ENCODE data around the gene GFER.

DNA sequence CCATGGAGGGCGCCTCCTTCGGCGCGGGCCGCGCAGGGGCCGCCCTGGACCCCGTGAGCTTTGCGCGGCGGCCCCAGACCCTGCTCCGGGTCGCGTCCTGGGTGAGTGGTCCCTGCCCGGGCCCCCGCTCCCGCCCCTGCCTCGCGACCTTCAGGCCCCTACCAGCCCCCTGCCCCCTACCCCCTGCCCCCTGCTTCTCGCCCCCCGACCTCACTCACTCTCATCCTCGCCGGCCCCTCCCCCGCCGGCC lies 6.0 kb downstream of the GFER start:
- TF ChIP-seq MYC (IDR thresholded peaks at IDR 0.05; ENCODE audit: low read depth, low read length) (no peak), MYC (CRISPR knock-in tag; IDR thresholded peaks at IDR 0.05; ENCODE audit: borderline replicate concordance, low read depth) (no peak), ZNF699 (CRISPR knock-in tag; IDR thresholded peaks at IDR 0.05; ENCODE audit: insufficient replicate concordance) (no peak), MTA2 (IDR thresholded peaks at IDR 0.05; ENCODE audit: low read depth) (no peak), SAP30 (IDR thresholded peaks at IDR 0.05; ENCODE audit: borderline replicate concordance, insufficient read depth, low read depth, low read length, poor library complexity, severe bottlenecking) (no peak), NR2C1 (IDR thresholded peaks at IDR 0.05) (no peak), NR2C1 (tag; IDR thresholded peaks at IDR 0.05) (no peak), POLR2AphosphoS5 (IDR thresholded peaks at IDR 0.05; ENCODE audit: control insufficient read depth, insufficient read depth, low read depth, low read length) (no peak), TCF7 (IDR thresholded peaks at IDR 0.05; ENCODE audit: borderline replicate concordance) (no peak)
